GM19397 (cell line): ENCODE data around the gene ARHGAP22.

Experiments
- ATAC-seq: cut with Tn5 transposase; IDR thresholded peaks from one replicate; pipeline ENCODE4 v1.9.1; 2021; ENCODE audit warnings: mild to moderate bottlenecking, moderate library complexity; ENCODE audit not compliant: unreplicated experiment

The ARHGAP22 gene

GRCh38 chr10:48501787-48502771 lies 102.8 kb downstream of the ARHGAP22 start:
- no peak for ATAC-seq

GRCh38 chr10:48501226-48501625 lies 103.6 kb downstream of the ARHGAP22 start:
- ATAC-seq = no peak

GRCh38 chr10:48500771-48501170 lies 104.1 kb downstream of the ARHGAP22 start:
- ATAC-seq = no peak

GRCh38 chr10:48498940-48499510 lies 105.8 kb downstream of the ARHGAP22 start:
- ATAC-seq = no peak

GRCh38 chr10:48497780-48498770 lies 106.8 kb downstream of the ARHGAP22 start:
- ATAC-seq = no peak

GRCh38 chr10:48496831-48497779 lies 107.8 kb downstream of the ARHGAP22 start:
- no peak for ATAC-seq

DNA sequence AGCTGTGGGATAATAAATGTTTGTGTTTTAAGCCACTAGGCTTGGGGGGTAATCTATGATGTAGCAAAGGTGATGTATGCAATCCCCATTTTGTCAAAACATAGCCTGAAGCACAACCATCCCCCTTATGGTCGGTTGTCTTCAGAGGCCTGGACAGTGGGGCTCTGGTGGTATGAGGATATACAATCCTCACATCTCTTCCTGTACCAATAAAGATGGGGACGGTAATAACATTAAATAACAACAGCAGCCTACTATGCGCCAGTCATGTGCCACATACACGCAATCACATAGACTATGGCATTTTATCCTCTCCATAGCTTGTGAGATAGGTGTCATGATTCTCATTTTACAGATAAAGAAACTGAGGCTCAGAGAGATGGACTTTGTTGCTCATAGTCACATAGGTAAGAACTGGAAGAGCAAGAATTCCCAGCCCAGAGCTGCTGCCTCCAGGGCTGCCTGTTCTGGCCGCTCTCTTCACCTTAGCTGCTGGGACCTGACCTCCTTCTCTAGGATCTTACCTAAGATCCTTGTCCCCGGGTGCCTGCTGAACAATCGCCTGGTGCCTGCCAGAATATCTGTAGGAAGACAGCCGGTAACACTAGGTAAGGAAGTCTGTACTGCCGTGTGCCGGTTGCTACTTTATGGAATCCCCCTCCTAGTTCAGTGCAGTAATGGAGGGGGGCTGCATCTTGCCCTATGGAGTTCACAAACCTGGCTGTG lies 108.6 kb downstream of the ARHGAP22 start:
- no peak for ATAC-seq

DNA sequence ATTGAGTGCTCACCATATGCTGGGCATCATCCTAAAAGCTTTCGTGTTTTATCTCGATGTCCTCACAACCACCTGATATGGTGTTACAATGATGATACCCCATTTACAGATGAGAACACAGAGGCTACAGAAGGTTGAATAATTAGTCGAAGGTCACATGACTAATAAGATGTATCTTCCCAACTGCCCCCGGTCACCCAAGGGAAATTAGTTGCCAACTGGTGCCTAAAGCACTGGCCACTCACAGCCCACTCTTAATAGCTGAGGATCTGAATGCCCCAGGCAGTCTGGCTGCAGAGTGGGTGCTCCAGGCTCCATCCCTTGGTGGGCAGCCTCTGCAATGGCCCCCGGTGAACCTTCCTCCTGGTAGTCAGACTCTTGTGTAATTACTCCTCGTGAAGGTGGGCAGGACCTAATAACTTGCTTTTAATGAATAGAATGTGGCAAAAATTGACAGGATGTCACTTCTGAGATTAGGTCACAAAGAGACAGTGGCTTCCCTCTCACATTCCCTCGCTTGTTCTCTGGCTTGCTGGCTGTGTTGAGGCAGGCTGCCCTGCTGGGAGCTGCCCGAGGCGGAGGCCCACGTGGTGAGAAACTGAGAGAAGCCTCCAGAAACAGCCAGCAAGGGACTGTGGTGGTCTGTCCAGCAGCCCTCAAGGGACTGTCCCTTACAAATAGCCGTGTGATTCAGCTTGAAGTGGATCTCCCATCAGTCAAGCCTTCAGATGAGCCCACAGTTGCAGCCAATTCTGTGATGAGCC lies 109.4 kb downstream of the ARHGAP22 start:
- ATAC-seq = no peak

DNA sequence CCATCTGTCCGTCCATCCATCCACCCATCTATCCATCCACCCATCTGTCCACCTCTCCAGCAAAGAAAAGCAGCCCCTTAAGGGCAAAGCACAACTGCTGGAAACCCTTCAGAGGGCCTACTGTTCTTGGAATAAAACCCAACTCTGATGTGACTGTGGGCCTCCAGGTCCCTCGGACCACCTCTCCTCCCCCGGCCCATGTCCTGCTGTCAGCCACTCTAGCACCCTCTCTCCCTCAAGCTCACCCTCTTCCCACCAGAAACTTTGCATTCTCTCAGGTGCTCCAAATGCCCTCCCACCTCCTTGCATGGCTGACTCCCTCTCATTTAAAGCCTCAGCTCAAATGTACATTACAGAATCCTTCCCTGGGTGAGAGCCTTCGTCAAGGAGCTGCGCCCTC lies 110.3 kb downstream of the ARHGAP22 start:
- no peak for ATAC-seq

- ATAC-seq = no peak
Observed at GRCh38 chr10:48494073-48494472, 110.8 kb downstream of the ARHGAP22 start.

DNA sequence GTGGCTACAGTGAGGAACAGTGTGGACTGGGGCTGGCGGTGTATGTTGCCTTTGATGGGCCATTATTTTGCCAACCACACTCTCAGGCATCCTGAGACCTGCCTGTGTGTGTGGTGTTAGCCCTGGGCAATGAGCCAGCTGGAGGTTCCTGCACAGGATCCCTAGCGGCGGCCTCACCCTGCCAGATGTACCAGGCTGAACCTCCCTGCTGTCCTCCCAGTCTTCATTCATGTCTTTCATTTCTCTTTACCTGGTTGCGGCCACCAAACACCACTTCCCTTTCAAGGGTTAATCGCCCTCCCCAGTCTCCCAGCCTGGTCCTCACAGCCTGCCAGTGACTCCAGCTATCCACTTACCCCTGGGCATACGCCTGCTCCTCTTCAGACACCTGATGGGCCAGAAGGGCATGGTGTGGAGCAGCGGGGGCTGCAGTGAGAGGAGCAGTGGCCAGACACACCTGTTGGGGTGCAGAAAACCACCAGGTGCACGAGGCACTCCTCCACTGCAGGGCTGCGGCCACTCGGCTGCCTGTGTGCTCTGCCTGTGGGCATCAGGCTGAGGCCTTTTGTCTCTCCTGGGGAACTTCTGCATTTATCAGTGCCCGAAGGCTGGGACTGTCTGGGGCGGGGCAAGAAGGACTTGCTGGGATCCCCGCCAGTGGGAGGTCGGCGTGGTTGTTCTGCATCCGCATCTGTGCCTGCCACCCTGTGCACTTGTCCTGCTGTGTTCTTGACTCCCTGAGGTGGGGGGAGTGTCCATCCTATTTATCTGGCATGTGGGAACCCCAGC lies 111.6 kb downstream of the ARHGAP22 start:
- ATAC-seq = no peak

DNA sequence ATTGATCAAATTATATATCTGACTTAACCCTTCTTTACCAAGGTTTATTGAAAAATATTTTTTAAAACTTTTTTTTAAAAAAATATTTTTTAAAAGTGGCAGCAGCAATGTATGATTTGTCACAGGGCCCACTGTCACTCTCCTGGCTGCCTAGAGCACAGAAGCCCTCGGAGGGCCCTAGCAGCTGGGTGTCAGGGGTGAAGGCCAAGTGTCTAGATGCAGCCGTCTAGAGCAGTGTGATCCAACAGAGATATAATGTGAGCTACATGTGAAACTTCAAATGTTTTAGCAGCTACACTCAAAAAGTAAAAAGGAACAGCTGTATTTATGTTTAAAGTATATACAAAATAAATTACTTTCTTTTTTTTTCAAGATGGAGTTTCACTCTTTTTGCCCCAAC lies 112.7 kb downstream of the ARHGAP22 start:
- ATAC-seq = no peak

DNA sequence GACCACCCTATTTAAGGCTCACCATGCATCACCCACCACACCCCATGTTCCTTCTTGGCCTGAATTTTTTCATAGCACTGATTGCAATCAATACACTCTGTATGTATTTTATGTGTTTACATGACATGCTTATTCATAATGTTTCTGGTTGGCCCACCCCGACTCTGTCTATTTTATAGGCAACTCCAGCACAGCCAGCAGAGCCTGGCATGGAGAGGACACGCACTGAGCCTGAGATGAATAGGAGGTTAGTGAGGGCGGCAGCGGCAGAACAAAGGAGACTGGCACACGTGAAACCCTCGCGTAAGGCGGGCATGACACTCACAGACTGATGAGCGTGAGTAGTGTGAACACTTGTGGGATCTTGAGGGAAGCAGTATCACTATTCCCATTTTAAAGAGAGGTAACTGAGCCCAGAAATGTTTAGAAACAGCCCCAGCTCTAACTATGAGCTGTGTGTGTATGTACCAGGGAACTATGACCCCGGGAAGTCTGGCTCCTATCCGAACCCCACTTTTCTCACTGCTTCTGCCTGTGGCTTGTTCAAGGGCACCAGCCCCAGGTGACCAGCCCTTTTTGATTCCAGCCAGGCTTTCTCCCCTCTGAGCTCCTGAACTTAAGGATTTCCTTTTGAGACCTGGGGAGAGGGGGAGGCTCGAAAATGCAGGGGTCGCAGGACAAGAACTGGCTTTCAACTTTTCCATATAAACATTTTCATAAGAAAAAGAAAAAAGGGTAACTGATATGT lies 113.3 kb downstream of the ARHGAP22 start:
- no peak for ATAC-seq

DNA sequence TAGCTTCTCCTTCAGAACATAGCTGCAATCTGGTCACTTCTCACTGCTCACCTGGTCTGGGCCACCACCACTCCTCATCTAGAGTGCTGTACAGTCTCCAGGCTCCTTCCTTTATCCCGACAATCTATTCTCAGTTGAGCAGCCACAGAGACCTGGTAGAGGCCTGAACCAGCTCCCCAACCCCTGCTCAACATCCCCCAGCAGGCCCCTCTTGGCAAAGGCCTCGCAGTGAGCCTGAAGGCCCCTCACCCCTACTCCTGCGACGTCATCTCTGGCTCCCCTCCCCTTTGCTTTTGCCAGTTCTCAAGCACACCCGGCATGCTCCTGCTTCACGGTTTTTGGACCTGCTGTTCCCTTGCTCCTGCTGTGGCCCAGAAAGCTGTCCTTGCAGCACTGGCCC lies 113.9 kb downstream of the ARHGAP22 start:
- ATAC-seq = no peak

GRCh38 chr10:48490571-48490940 lies 114.3 kb downstream of the ARHGAP22 start:
- no peak for ATAC-seq

GRCh38 chr10:48489099-48489498 lies 115.8 kb downstream of the ARHGAP22 start:
- ATAC-seq = no peak

DNA sequence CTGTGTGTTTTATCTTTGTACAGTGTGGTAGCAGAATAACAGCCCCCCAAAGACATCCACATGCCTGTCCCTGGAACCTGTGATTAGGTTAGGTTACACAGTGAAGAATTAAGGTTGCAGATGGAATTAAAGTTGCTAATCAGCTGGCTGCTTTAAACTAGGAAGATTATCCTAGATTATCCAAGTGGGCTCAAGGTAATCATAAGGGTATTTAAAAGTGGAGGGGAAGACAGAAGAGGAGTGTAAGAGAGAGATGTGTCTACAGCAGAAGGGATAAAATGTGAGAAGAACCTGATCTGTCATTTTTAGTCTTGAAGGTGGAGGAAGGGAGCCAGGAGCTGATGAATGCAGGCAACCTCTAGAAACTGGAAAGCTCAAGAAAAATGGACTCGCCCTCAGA lies 117.6 kb downstream of the ARHGAP22 start:
- no peak for ATAC-seq
